ENCODE results near the gene PIP5K1B. TPM values are rescaled to one million over a fixed set of nuclear protein-coding genes. Genes with fewer than 3 reads are reported as not detected.

The PIP5K1B gene
- total RNA-seq, 1 experiment from 2014 or later = 5.2 TPM

- TF ChIP-seq STAT6 (CRISPR knock-in tag; conservative IDR thresholded peaks at IDR 0.05; ENCODE audit: low read depth) = no peak
- TF ChIP-seq TCF7 (CRISPR knock-in tag; IDR thresholded peaks at IDR 0.05; ENCODE audit: low read depth) = no peak
- peak; percentile 11; the same call in 1 of the 2 replicates for TF ChIP-seq GABPB1 (CRISPR knock-in tag; IDR thresholded peaks at IDR 0.05)
- no peak for TF ChIP-seq ERG (CRISPR knock-in tag; IDR thresholded peaks at IDR 0.05)
- no peak for TF ChIP-seq NR2C2 (CRISPR knock-in tag; IDR thresholded peaks at IDR 0.05)
- no peak for TF ChIP-seq ELF4 (CRISPR knock-in tag; IDR thresholded peaks at IDR 0.05; ENCODE audit: low read depth)
- TF ChIP-seq USF1 (CRISPR knock-in tag; IDR thresholded peaks at IDR 0.05) = no peak
- TF ChIP-seq ZNF396 (CRISPR knock-in tag; IDR thresholded peaks at IDR 0.05; ENCODE audit: borderline replicate concordance) = no peak
- TF ChIP-seq ZMAT4 (CRISPR knock-in tag; IDR thresholded peaks at IDR 0.05) = no peak
- TF ChIP-seq EMX1 (CRISPR knock-in tag; IDR thresholded peaks at IDR 0.05) = no peak
- TF ChIP-seq USF2 (CRISPR knock-in tag; IDR thresholded peaks at IDR 0.05) = no peak
- TF ChIP-seq ZNF425 (CRISPR knock-in tag; conservative IDR thresholded peaks at IDR 0.05) = no peak
- TF ChIP-seq TEAD1 (CRISPR knock-in tag; IDR thresholded peaks at IDR 0.05) = 0 out of 2 replicates have a peak, but pooled peaks have one; percentile 34
- no peak for TF ChIP-seq ZNF232 (CRISPR knock-in tag; IDR thresholded peaks at IDR 0.05)
- no peak; the same call in none of the 2 replicates for TF ChIP-seq E2F5 (CRISPR knock-in tag; IDR thresholded peaks at IDR 0.05)
- no peak for TF ChIP-seq PRRX2 (CRISPR knock-in tag; IDR thresholded peaks at IDR 0.05)
- TF ChIP-seq ATF6 (CRISPR knock-in tag; IDR thresholded peaks at IDR 0.05) = no peak
- TF ChIP-seq ESRRA (CRISPR knock-in tag; IDR thresholded peaks at IDR 0.05; ENCODE audit: borderline replicate concordance) = no peak
- peak; percentile 25; the same call in 1 of the 2 replicates for TF ChIP-seq HMGA2 (CRISPR knock-in tag; IDR thresholded peaks at IDR 0.05)
- TF ChIP-seq ATF2 (CRISPR knock-in tag; IDR thresholded peaks at IDR 0.05; ENCODE audit: borderline replicate concordance, low read depth) = no peak
- no peak for TF ChIP-seq SMAD4 (CRISPR knock-in tag; IDR thresholded peaks at IDR 0.05)
- TF ChIP-seq JUN (CRISPR knock-in tag; IDR thresholded peaks at IDR 0.05) = no peak
- no peak for TF ChIP-seq GRHL2 (CRISPR knock-in tag; IDR thresholded peaks at IDR 0.05; ENCODE audit: insufficient replicate concordance, severe bottlenecking)
- no peak for TF ChIP-seq ZNF423 (CRISPR knock-in tag; IDR thresholded peaks at IDR 0.05)
- no peak for TF ChIP-seq CBFB (CRISPR knock-in tag; IDR thresholded peaks at IDR 0.05; ENCODE audit: low read depth)
- no peak for TF ChIP-seq RELA (CRISPR knock-in tag; IDR thresholded peaks at IDR 0.05; ENCODE audit: borderline replicate concordance)
Observed at GRCh38 chr9:69035438-69036308, 330.6 kb downstream of the PIP5K1B start, which contains the start of gene FXN (continued).

All from WTC11 (cell line).